Measurements from ENCODE around the gene SUSD1.
"Not testable (repeated sequence)": the region's sequence is repeated elsewhere in the genome, so short reads cannot be mapped to it uniquely, and the experiment has no call there.

SUSD1 gene

DNA sequence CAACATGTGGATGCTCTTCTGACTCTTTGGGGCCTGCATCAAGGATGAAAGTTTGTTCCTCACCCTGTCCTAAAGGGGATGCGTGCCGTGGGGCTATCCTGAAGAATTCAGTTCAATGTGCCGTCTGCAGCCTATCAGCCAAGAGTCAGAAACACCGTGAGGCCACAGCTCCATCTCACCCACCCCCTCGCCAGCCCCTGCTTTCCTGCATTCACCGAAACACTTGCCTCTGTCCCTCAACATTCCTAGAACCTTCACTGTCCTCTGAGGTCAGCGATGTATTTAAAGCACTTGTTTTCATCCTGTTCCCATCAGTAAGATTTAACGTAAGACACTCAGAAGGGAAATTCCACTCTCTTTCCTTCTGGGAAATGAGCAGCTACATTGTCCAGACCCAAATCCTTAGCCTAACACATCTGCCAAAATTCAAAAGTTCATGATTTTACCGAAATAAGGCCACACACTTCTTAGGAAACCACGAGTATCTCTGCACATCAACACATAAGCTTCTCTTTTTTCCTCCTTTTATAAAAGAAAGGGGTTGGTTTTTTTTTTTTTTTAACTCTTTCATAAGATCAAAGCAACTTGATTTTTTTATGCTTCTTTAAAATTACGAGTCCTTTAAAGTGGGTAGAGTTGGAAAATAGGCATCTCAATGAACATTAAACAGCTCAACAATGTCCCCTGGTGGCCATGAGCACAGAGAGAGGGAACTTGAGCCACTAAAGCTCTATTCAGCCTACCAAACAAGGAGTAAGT, 100.7 kb downstream of the SUSD1 start:
- H3K4me3 ChIP-seq (ENCODE audit: low read length) = no peak overlapping the region
- H3K27ac ChIP-seq (ENCODE audit: low read length) = no peak overlapping the region
- H3K9ac ChIP-seq (ENCODE audit: low read depth, low read length) = no peak overlapping the region
- no peaks in the 10 kb centered on the region for H3K9me3 ChIP-seq (ENCODE audit: insufficient read depth, low read depth, low read length)
- H3K36me3 ChIP-seq (ENCODE audit: insufficient read depth, low read depth, low read length) = no peaks in the 10 kb centered on the region
- peaks cover 3% of the 10 kb centered on the region; the same call in 1 of the 2 replicates for H3K4me1 ChIP-seq (ENCODE audit: insufficient read depth, low read length)
- no peaks in the 10 kb centered on the region for H3K27me3 ChIP-seq (ENCODE audit: insufficient read depth, low read length)

DNA sequence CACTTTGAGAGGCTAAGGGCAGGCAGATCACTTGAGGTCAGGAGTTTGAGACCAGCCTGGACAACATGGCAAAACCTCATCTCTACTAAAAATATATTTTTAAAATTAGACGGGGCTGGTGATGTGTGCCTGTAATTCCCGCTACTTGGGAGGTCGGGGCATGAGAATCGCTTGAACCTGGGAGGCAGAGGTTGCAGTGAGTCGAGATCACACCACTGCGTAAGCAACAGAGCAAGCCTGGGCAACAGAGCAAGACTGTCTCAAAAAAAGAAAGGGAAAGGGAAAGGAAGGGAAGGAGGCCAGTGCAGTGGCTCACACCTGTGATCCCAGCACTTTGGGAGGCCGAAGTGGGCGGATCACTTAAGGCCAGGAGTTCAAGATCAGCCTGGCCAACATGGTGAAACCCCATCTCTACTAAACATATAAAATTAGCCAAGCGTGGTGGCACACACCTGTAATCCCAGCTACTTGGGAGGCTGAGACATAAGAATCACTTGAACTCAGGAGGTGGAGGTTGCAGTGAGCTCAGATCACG, 101.4 kb downstream of the SUSD1 start:
- H3K4me3 ChIP-seq (ENCODE audit: low read length); H3K4me1 ChIP-seq (ENCODE audit: insufficient read depth, low read length); H3K27me3 ChIP-seq (ENCODE audit: insufficient read depth, low read length); H3K27ac ChIP-seq (ENCODE audit: low read length); H3K9me3 ChIP-seq (ENCODE audit: insufficient read depth, low read depth, low read length); H3K9ac ChIP-seq (ENCODE audit: low read depth, low read length); H3K36me3 ChIP-seq (ENCODE audit: insufficient read depth, low read depth, low read length): not testable (repeated sequence)

DNA sequence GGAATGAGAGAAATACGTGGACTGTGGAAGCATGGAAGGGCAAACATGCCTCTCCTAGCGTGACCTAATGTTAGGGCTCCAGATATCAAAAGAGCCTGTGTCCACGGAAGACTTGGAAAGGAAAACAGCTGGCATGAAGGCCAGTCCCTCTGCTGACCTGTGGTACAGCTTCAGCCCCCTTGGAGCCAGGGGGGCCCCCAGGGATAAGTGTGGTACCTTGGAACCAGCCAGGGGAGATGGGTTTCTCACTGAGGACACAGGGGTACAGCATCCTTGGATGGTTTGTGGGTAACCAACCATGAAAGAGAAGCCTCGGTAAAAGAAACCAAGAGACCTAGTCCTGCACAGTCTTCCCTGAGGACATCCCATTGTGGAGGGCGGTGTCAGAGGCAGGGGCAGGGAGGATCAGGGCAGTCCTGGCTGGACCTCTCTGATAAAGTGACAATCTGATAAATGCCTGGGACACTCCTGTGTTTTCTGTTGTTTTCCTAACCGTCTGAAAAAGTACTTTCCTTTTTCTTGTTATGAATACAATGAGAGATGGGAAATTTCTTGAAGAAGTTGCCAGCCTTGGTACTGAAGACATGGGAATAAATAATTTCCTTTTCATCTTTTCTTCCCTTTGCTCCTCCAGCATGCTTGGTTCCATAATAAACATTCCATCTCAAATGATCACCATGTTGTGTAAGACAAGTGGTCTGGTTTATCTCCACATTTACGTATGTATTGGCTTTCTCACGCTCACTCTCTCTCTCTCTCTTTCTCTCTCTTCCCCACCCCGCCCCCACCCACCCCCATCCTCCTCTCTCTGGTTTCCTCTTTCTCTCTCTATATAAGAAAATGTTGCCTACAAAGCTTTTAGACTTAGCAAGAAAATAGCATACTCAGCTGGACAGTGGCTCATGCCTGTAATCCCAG, 102.1 kb downstream of the SUSD1 start:
- H3K9me3 ChIP-seq (ENCODE audit: insufficient read depth, low read depth, low read length) = no peaks in the 10 kb centered on the region
- no peaks in the 10 kb centered on the region for H3K27me3 ChIP-seq (ENCODE audit: insufficient read depth, low read length)
- H3K9ac ChIP-seq (ENCODE audit: low read depth, low read length) = no peak overlapping the region
- peaks cover 3% of the 10 kb centered on the region; the same call in 1 of the 2 replicates for H3K4me1 ChIP-seq (ENCODE audit: insufficient read depth, low read length)
- H3K27ac ChIP-seq (ENCODE audit: low read length) = no peak overlapping the region
- H3K36me3 ChIP-seq (ENCODE audit: insufficient read depth, low read depth, low read length) = no peaks in the 10 kb centered on the region
- H3K4me3 ChIP-seq (ENCODE audit: low read length) = no peak overlapping the region

DNA sequence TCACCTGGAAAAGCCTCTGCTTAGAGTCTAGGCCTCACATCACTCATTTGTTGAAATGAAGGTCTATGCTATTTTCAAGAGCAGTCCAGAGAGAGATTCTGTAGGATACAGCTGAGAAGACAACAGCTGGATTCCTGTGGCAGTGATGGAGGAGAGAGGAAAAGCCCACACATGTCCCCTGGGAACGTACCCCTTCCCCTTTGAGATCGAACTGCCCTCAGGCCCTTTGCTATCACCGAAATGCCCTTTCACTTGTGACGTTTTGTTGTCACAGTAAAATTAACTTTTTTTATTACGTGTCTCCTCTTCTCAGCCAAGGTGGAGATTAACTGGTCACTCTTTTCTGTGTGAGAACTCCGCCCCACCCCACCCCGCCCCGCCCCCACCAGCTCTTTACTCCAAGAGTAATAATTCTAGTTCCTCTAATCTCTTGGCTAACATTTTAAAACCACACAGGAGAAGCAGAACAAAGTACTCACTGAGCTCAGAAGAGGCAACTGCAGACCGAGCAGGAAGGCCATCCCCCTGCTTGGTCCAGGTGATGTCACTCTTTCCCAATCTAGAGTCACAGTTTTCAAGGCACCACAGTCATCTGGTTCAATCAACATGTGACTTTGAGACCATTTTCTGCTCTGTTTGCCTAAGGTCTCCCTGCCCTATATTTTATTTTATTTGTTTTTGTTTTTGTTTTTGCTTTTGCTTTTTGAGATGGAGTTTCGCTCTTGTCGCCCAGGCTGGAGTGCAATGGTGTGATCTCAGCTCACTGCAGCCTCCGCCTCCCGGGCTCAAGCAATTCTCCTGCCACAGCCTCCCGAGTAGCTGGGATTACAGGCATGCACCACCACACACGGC, 105.6 kb downstream of the SUSD1 start:
- H3K36me3 ChIP-seq (ENCODE audit: insufficient read depth, low read depth, low read length) = no peaks in the 10 kb centered on the region
- H3K27ac ChIP-seq (ENCODE audit: low read length) = no peak overlapping the region
- H3K9me3 ChIP-seq (ENCODE audit: insufficient read depth, low read depth, low read length) = no peaks in the 10 kb centered on the region
- H3K4me1 ChIP-seq (ENCODE audit: insufficient read depth, low read length) = peaks cover 14% of the 10 kb centered on the region
- no peak overlapping the region for H3K4me3 ChIP-seq (ENCODE audit: low read length)
- no peaks in the 10 kb centered on the region for H3K27me3 ChIP-seq (ENCODE audit: insufficient read depth, low read length)
- no peak overlapping the region for H3K9ac ChIP-seq (ENCODE audit: low read depth, low read length)

DNA sequence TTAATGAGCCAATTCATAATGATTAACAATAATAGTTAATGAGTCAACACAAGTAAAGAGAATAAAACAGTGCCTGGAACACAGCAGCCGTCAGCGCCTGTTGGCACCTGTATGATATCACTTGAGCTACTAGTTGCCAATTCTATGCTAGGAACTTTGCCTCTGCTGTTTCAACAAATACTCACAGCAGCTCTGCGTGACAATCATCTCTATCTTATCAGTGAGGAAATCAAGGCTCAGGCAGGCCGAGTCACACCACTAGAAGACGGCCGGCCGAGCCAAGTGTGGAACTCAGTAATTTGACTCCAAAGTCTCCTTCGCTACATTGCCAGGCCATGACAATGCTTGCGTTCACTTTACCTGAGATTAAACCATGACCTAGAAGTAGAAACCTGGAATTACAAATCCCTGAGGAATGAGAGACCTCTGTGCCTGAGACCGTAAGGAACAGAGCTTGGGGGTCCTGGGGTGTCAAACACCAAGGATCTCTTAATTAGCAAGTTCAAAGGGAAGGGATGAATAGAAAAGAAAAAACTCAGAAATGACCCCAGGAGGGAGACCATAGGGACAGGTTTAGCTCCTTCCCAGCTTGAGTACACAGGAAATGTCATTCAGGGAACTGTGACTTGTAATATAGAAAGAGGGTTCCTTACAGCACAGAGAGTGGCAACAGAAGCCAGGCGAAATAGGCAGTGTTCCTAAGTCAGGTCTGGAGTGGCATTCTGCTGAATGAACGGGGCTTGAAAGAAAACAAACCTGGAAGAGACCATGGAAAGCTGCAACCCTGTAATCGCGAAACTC, 109.1 kb downstream of the SUSD1 start:
- Histone ChIP-seq H3K9me3 (ENCODE audit: insufficient read depth, low read depth, low read length) (no peaks in the 10 kb centered on the region), H3K27me3 (ENCODE audit: insufficient read depth, low read length) (no peaks in the 10 kb centered on the region), H3K9ac (ENCODE audit: low read depth, low read length) (no peak overlapping the region), H3K4me1 (ENCODE audit: insufficient read depth, low read length) (peaks cover 12% of the 10 kb centered on the region), H3K4me3 (ENCODE audit: low read length) (no peak overlapping the region), H3K27ac (ENCODE audit: low read length) (no peak overlapping the region), H3K36me3 (ENCODE audit: insufficient read depth, low read depth, low read length) (no peaks in the 10 kb centered on the region)

DNA sequence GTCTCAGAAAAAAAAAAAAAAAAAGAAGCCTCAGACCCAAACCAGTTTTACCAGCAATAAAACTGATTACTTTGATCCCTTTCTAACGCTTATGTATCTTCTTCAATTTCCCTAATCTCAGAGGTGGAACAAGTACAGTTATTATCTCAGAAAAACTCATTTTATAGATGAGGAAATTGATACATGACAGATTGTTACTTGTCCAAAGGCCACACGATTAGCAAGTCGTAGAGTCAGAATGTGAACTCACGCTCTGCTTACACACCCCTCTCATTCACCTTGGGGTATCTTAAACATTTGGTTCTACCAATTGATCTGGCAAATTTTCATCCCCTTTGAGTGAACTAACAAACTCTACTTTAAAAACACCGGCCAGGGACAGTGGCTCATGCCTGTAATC, 110.2 kb downstream of the SUSD1 start:
- Histone ChIP-seq H3K27ac (ENCODE audit: low read length) (no peak overlapping the region), H3K9ac (ENCODE audit: low read depth, low read length) (no peak overlapping the region), H3K9me3 (ENCODE audit: insufficient read depth, low read depth, low read length) (no peaks in the 10 kb centered on the region), H3K4me3 (ENCODE audit: low read length) (no peak overlapping the region), H3K4me1 (ENCODE audit: insufficient read depth, low read length) (peaks cover 12% of the 10 kb centered on the region), H3K27me3 (ENCODE audit: insufficient read depth, low read length) (no peaks in the 10 kb centered on the region), H3K36me3 (ENCODE audit: insufficient read depth, low read depth, low read length) (no peaks in the 10 kb centered on the region)

DNA sequence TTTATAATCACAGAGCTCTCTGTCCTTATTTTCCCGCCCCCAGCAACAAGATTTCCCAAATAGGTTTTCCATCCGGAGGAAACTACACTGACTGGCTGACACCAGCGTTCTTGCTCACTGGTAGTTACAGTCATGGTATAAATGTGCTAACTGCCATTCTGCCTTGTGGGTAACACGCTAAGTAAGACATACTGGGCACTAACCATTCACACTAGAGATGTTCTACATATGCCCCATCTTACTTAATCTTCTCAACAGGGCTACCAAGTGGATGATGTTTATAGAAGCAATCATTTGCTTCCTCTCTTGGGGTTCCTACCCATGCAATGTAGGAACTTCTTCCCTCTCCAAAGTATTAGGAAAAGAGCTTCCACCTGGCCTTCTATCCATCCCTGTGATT, 111.5 kb downstream of the SUSD1 start:
- H3K36me3 ChIP-seq (ENCODE audit: insufficient read depth, low read depth, low read length) = no peaks in the 10 kb centered on the region
- no peak overlapping the region for H3K27ac ChIP-seq (ENCODE audit: low read length)
- H3K9me3 ChIP-seq (ENCODE audit: insufficient read depth, low read depth, low read length) = no peaks in the 10 kb centered on the region
- H3K9ac ChIP-seq (ENCODE audit: low read depth, low read length) = no peak overlapping the region
- H3K27me3 ChIP-seq (ENCODE audit: insufficient read depth, low read length) = no peaks in the 10 kb centered on the region
- no peak overlapping the region for H3K4me3 ChIP-seq (ENCODE audit: low read length)
- H3K4me1 ChIP-seq (ENCODE audit: insufficient read depth, low read length) = peaks cover 12% of the 10 kb centered on the region

DNA sequence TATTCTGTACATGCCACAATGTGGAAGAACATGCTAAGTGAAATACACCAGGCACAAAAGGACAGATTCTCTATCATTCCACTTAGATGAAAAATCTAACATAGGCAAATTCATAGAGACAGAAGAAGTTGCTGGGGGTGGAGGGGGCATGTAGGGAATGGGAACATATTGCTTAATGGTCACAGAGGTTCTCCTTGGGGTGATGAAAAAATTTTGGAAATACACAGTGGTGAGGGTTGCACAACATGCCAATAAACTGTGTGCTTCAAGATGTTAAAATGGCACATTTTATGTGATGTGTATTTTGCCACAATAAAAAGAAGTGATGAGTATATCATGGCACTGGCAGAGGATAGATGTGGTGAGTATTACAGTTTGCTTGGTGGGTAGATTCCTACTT, 111.9 kb downstream of the SUSD1 start:
- H3K36me3 ChIP-seq (ENCODE audit: insufficient read depth, low read depth, low read length) = no peaks in the 10 kb centered on the region
- H3K9ac ChIP-seq (ENCODE audit: low read depth, low read length) = no peak overlapping the region
- H3K27me3 ChIP-seq (ENCODE audit: insufficient read depth, low read length) = no peaks in the 10 kb centered on the region
- H3K27ac ChIP-seq (ENCODE audit: low read length) = no peak overlapping the region
- H3K4me1 ChIP-seq (ENCODE audit: insufficient read depth, low read length) = peaks cover 12% of the 10 kb centered on the region
- no peak overlapping the region for H3K4me3 ChIP-seq (ENCODE audit: low read length)
- no peaks in the 10 kb centered on the region for H3K9me3 ChIP-seq (ENCODE audit: insufficient read depth, low read depth, low read length)

DNA sequence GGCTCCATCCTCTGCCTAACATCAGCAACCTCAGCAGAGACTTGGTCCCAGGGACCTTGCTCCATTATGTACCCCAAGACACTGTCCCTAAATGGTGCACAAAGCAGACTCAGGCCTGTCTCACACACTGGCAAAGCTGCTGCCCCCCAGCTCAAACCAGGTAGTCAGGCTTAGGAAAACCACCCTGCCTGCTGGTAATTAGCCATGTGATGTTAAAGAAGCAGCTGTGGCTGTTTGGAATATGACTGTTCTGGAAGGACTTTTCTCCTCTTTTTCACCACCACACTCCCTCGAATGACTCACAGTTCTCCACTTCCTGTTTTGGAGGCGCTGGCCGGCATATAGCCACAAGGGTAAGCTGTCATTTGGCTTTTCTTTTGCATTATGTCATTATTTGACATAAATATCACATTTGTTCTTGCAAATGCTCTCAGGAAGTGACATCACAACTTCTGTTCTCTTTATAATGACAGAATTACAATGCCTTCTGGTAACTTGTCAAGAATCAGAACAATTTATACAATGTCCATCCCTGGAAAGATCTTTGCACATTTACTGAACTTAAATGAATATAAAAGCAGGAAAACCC, 113.9 kb downstream of the SUSD1 start:
- H3K9ac ChIP-seq (ENCODE audit: low read depth, low read length) = no peak overlapping the region
- H3K27ac ChIP-seq (ENCODE audit: low read length) = no peak overlapping the region
- no peak overlapping the region for H3K4me3 ChIP-seq (ENCODE audit: low read length)
- peaks cover 9% of the 10 kb centered on the region for H3K4me1 ChIP-seq (ENCODE audit: insufficient read depth, low read length)
- no peaks in the 10 kb centered on the region for H3K27me3 ChIP-seq (ENCODE audit: insufficient read depth, low read length)
- no peaks in the 10 kb centered on the region for H3K36me3 ChIP-seq (ENCODE audit: insufficient read depth, low read depth, low read length)
- H3K9me3 ChIP-seq (ENCODE audit: insufficient read depth, low read depth, low read length) = no peaks in the 10 kb centered on the region

DNA sequence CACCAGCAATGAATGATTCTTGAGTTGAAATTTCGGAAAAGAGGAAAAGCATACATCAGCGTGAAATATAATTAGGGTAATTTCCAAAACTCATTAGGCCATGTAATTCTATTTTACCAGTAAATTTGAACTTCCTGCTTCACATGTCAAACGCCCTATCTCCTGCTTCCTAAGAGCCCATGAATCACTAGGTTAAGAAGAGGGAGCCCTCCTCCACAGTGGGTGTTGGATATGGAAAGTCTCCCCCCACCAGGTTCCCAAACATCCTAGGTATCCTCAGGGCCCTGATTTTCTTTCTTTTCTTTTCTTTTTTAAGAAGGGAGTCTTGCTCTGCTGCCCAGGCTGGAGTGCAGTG, 115.2 kb downstream of the SUSD1 start:
- Histone ChIP-seq H3K36me3 (ENCODE audit: insufficient read depth, low read depth, low read length) (no peaks in the 10 kb centered on the region), H3K9ac (ENCODE audit: low read depth, low read length) (no peak overlapping the region), H3K4me1 (ENCODE audit: insufficient read depth, low read length) (no peaks in the 10 kb centered on the region; the same call in 1 of the 2 replicates)

More for the DNA sequence above, 115.2 kb downstream of the SUSD1 start:
- Histone ChIP-seq H3K9me3 (ENCODE audit: insufficient read depth, low read depth, low read length) (no peaks in the 10 kb centered on the region), H3K4me3 (ENCODE audit: low read length) (no peak overlapping the region), H3K27me3 (ENCODE audit: insufficient read depth, low read length) (no peaks in the 10 kb centered on the region), H3K27ac (ENCODE audit: low read length) (no peak overlapping the region)
